NCI-H2081 treated with DMSO at 0.1 percent for 48 hours (cell line): ENCODE results near the gene ALKBH4.
"Not testable (repeated sequence)": the region's sequence is repeated elsewhere in the genome, so short reads cannot be mapped to it uniquely, and the experiment has no call there.

Experiments
- DNase-seq: peaks from one replicate; lab custom pipeline; 2025; lab: John Stamatoyannopoulos, UW

Gene ALKBH4

GRCh38 chr7:102426268-102427018 lies 38.2 kb downstream of the ALKBH4 start:
- no peak for DNase-seq

GRCh38 chr7:102425639-102426267 lies 38.9 kb downstream of the ALKBH4 start:
- DNase-seq: no peak

GRCh38 chr7:102424787-102425218 lies 39.9 kb downstream of the ALKBH4 start:
- no peak for DNase-seq

- no peak for DNase-seq
These were observed 40.5 kb downstream of the ALKBH4 start for GRCh38 chr7:102424129-102424551.

DNA sequence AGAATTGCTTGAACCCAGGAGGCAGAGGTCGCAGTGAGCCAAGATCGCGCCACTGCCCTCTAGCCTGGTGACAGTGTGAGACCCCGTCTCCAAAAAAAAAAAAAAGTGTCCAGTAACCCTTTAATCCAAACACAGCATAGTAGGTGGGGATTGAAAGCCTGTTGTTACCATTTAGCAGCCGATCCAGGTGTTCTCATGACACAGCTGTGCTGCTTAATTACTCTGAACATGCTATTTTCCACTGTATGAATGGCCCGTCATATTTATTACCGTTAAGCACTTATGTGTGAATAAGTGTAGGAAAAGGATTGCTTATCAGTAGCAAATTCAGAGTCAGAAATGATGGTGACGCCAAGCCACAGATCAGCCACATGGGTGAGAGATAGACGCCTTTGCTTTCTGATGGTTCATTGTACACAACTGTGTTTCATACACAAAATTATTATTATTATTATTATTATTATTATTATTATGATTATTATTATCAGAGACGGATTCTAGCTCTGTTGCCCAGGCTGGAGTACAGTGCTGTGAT lies 42.9 kb downstream of the ALKBH4 start:
- DNase-seq: no peak

DNA sequence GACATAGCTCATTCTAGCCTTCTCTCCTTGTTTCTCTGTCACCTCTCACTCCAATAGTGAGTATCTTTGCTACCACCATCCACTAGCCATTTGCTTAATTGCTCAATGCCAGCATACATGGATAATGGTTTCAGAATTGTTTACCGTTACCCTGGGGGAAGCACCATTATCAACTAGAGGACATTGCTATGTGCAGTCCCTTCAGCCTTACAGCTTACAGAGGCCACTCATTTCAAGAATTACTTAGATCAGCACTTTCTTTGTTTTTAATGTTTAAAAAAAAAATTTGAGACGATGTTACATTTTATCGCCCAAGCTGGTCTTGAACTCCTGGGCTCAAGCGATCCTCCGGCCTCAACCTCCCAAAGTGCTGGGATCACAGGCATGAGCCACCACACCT lies 46.1 kb downstream of the ALKBH4 start:
- no peak for DNase-seq

DNA sequence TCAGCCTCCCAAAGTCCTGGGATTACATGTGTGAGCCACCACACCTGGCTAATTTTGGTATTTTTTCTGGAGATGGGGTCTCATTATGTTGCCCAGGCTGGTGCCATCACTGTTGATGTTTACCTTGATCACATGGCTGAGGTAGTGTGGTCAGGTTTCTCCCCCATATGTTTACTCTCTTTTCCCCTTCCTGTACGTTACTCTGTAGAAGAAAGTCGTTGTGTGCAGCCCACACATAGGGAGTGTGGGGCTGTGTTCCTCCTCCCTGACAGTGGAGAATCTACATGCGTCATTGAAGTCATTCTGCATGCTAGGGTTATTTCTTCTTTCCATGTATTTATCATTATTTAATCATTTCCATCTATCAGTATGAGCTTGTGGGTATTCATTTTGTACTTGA lies 47.6 kb downstream of the ALKBH4 start:
- no peak for DNase-seq

DNA sequence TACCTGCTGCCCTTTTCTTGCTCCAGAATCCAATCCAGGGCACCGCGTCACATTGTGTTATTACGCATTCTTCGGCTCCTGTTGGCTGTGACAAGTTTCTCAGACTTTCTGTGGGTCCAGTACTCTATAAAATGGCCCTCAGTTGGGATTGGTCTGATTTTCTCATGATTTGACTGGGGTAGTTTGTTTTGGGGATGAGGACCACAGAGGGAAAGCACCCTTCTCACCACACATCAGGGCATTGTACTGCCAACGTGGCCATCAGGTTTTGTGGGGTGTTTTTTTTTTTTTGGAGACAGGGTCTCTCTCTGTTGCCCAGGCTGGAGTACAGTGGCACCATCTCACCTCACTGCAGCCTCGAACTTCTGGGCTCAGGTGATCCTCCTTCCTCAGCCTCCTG lies 48.3 kb downstream of the ALKBH4 start:
- DNase-seq: no peak

DNA sequence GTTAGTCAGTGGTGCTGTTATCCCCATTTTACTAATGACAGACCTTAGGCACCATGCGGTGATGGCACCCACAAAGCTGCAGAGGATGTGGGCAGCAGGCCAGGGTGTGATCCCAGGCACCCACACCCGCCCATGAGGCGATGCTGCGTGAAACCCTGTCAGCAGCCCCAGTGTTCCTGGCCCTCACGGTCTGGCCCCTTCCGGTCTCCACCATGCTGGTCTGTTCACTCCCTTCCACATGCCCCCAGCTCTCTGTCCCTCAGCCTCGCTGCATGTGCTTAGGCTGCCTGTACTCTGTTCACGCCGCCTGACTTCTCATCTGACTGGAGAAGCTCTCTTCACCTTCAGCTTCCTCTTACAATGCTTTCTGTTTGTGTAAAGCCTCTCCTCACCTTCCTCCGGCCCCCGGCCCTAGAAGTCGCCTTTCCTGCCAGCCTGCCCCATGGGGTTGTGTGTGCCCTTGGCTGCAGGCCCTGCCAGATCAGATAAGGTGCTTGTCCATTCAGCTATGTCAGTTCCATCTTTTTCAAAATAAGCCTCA lies 48.9 kb downstream of the ALKBH4 start:
- no peak for DNase-seq

DNA sequence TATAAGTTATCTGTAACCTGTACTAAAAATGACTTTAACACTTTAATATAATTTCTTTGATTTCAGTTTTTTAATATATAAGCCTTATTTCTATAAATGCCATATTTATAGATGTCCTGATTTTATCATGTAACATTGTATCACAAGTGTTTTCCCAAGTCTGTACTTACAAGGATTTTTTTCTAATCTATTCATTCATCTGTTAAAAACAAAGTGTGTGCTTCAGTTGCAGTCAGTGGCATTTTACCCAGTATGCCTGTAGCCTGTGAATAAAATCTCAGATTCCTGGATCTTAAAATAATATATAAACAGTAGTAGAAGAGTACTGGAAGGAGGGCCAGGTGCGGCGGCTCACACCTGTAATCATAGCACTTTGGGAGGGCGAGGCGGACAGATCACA lies 51.1 kb downstream of the ALKBH4 start:
- DNase-seq: no peak

GRCh38 chr7:102413091-102413490 lies 51.6 kb downstream of the ALKBH4 start:
- DNase-seq: no peak

DNA sequence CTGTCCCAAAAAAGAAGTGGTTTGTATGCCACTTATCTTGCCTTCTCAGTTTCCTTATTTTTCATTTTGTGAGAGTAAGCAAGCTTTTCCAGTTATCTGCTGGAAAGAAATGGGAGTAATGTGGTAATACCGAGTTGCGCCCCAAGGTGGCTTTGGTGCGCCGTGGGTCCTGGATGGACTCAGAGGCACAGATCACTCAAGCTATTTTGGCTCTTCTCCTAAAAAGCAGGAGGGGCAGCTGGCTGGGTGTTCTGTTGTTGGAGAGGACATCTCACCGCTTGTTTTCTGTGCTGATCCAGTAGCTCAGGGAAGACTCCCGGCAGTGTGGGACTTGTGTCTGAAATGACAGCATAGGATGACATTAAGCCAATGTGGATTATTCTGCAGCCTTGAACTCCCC lies 52.1 kb downstream of the ALKBH4 start:
- DNase-seq: no peak

DNA sequence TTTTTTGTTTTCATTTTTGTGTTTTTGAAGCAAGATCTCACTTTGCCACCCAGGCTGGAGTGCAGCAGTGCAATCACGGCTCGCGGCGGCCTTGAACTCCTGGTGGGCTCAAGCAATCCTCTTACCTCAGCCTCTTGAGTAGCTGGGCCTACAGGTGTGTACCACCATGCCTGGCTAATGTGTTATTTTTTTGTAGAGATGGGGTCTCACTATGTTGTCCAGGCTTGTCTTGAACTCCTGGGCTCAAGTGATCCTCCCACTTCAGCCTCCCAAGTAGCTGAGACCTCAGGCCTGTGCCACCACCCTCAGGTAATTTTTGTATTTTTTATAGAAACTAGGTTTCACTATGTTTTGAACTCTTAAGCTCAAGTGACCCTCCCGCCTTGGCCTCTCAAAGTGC lies 53.7 kb downstream of the ALKBH4 start:
- DNase-seq: no peak

DNA sequence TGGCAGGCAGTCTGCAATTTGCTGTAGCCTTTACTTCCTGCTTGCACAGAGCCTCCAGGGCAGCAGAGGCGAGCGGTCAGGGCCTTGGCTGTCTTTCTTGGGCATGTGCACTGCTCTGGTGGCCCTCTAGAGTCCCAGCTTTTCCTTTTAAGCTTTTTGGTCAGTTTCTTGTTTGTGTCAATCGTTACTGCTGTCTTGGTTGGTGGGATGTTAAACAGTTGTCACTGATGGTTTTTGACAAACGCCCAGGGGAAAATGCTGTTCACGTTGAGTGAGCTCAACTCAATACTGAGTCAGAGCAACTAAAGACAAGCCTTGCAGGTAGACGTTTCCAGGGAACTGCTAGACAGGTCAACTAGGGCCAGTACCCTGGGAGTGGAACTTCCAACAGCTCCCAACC lies 54.5 kb downstream of the ALKBH4 start:
- DNase-seq: no peak

DNA sequence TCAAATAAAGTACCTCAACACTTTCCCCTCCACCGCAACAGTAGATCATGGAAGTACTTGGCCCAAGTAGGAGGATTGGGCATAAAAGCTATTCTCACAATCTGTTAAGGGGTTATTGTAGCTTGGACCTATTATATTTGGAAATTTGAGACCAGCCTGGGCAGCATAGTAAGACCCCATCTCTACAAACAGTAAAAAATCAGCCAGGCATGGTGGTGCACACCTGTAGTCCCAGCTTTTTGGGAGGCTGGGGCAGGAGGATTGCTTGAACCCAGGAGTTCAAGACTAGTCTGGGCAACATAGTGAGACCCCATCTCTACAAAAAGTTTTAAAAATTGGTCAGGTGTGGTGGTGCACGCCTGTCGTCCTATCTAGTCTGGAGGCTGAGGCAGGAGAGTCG lies 55.3 kb downstream of the ALKBH4 start:
- DNase-seq: no peak

- DNase-seq: not testable (repeated sequence)
These were observed 56.1 kb downstream of the ALKBH4 start for GRCh38 chr7:102408530-102408929.

DNA sequence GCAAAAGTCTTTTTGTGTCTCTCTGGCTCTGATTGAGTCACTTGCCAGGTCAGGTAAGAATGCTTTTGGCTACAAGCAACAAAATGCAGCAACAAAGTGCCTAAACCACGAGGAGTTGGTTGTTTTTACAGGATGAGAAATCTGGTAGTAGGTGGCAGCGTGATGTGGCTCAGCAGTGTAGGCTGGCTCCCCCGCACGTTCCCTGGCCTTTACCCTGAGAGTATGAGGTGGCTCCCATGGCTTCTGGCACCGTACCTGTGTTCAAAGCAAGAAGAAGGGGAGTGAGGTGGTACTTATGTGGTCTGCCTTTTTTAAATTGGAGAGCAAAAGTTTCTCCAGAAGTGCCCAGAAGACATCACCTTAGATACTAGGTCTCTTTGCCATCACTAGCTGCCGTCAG lies 56.8 kb downstream of the ALKBH4 start:
- DNase-seq: no peak
